Pericardium fibroblast (primary cell): ENCODE results near the gene PITPNB. TPM values are rescaled to one million over a fixed set of nuclear protein-coding genes. Genes with fewer than 3 reads are reported as not detected.

ENCODE experiments used
- total RNA-seq: library from RNA; depleted of rRNA; stranded (reverse); fragments of >200 nt; gene quantifications from 2 replicates; pipeline ENCODE4 v1.2.3, GENCODE V29; 2015

The PITPNB gene
- total RNA-seq: 14.9 and 17.7 TPM in 2 replicates

DNA sequence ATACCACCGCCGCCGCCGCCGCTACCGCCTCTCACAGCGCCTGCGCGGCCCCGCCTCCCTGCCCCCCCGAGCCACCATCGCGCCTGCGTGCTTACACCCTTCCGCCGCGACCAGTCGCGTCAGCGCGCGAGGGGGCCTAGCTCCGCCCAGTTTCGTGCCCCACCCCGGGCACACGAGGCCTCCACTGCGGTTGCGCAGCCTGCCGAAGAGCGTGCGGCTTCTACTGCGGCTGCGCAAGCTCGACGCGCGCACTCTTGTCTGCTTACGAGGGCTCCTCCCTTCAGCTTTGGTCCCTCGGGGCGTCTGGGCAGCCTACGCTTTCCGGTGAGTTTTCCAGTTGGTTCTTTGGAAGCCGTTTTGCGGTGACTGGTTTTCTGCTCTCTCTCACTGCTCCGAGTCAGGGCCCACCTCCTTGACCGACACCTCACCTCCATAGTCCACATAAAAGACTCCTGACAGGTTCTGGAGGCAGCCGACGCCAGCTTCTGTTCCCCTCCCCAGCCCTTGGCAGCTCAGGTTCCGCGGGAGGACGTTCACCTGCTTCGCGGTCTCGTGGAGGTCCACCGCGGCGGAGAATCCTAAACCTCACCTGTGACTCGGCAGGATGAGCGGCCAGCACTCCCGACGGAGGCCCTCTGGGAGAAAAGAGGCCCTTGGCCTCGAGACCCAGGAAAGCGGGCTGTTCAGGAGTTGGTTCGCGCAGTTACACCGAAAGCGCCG is at the start of gene PITPNB:
PITPNB (minus strand) TSS at position 35 of the 720 bp plus-strand sequence. CDS start 65 bp downstream, outside the sequence.

Other genes with a start within 250 kb of the PITPNB start
- 37.7 and 43.8 TPM in 2 replicates for gene MN1, start 117.5 kb downstream of the PITPNB start, total RNA-seq